MCF 10A (cell line): ENCODE results near the gene SGSH. TPM values are rescaled to one million over a fixed set of nuclear protein-coding genes. Genes with fewer than 3 reads are reported as not detected.
"Not testable (repeated sequence)": the region's sequence is repeated elsewhere in the genome, so short reads cannot be mapped to it uniquely, and the experiment has no call there.

Experiments
- BruUV-seq: library from RNA; stranded (reverse); fragments of 400-500 nt; replicated peaks from 2 replicates; lab custom pipeline; 2021; lab: Mats Ljungman, UMichigan
- CTCF ChIA-PET: fragments of 300-600 bp; sonication (Branson Sonifier 250); formaldehyde crosslinking; extraction: SDS; loops from one replicate; lab custom pipeline; 2021; ENCODE audit warnings: antibody characterized with exemption, inconsistent platforms; lab: Yijun Ruan, JAX
- POLR2A ChIA-PET: fragments of 300-600, 350-650 bp; sonication (Branson Sonifier 250); formaldehyde crosslinking; extraction: SDS; loops from one replicate; lab custom pipeline; 2020; ENCODE audit warnings: antibody characterized with exemption, inconsistent platforms; lab: Yijun Ruan, JAX
- DNase-seq: peaks from one replicate; pipeline ENCODE4 v3.0.0-alpha.2; 2018; ENCODE audit not compliant: unreplicated experiment
- H3K27ac Mint-ChIP-seq: one replicate; pipeline ENCODE4 v1.8.0; 2022; ENCODE audit warnings: mild to moderate bottlenecking, low read depth, mixed read lengths; ENCODE audit not compliant: unreplicated experiment
- H3K27me3 Mint-ChIP-seq: one replicate; pipeline ENCODE4 v1.8.0; 2022; ENCODE audit warnings: mixed read lengths; ENCODE audit not compliant: insufficient read depth, unreplicated experiment
- H3K36me3 Mint-ChIP-seq: one replicate; pipeline ENCODE4 v1.8.0; 2022; ENCODE audit warnings: mild to moderate bottlenecking, moderate library complexity, mixed read lengths; ENCODE audit not compliant: insufficient read depth, unreplicated experiment
- H3K4me1 Mint-ChIP-seq: one replicate; pipeline ENCODE4 v1.8.0; 2022; ENCODE audit warnings: mixed read lengths; ENCODE audit not compliant: insufficient read depth, unreplicated experiment
- H3K4me3 Mint-ChIP-seq: one replicate; pipeline ENCODE4 v1.8.0; 2022; ENCODE audit warnings: mild to moderate bottlenecking, moderate library complexity, mixed read lengths; ENCODE audit not compliant: unreplicated experiment
- H3K9me3 Mint-ChIP-seq: one replicate; pipeline ENCODE4 v1.8.0; 2022; ENCODE audit warnings: mixed read lengths; ENCODE audit not compliant: unreplicated experiment
- CTCF ChIP-seq: fragments of 200-600 bp; IDR thresholded peaks from one replicate; pipeline ENCODE4 v1.8.0; 2022; ENCODE audit warnings: antibody characterized with exemption, mild to moderate bottlenecking; ENCODE audit not compliant: unreplicated experiment
- intact Hi-C: fragments of 100-400 bp; cut with micrococcal nuclease; formaldehyde crosslinking; loops from 2 replicates; pipeline ENCODE4 v1.14.1; 2022
- total RNA-seq: library from RNA; stranded (reverse); gene quantifications from 2 replicates; pipeline ENCODE4 v1.2.3, GENCODE V29; 2022

The SGSH gene
- total RNA-seq, 1 experiment from 2014 or later: 42.0 TPM

- intact Hi-C loops: no loop called here
- DNase-seq: no peak
- Mint-ChIP-seq H3K4me3 (no peak overlapping the region), H3K27ac (no peak overlapping the region), H3K4me1 (peaks cover 5% of the 10 kb centered on the region), H3K27me3 (no peaks in the 10 kb centered on the region), H3K9me3 (no peaks in the 10 kb centered on the region), H3K36me3 (peaks cover 20% of the 10 kb centered on the region)
- ChIA-PET CTCF (no interaction called here), POLR2A (no interaction called here)
- no peak for TF ChIP-seq CTCF
- no TSS peak for BruUV-seq
Observed at GRCh38 chr17:80201446-80201845, 18.7 kb downstream of the SGSH start.

GRCh38 chr17:80199295-80199694 is 20.8 kb downstream of the SGSH start:
- POLR2A ChIA-PET, BruUV-seq, DNase-seq, H3K9me3 Mint-ChIP-seq, H3K4me3 Mint-ChIP-seq, H3K27ac Mint-ChIP-seq, intact Hi-C loops, H3K27me3 Mint-ChIP-seq, H3K4me1 Mint-ChIP-seq: not testable (repeated sequence)
- CTCF ChIA-PET: interaction anchor here (0.6 to 0.7 kb wide), 4 partner anchors 11 to 1648 kb away, joined by 3 to 4 read pairs (median 4); no protein-coding TSS in a partner anchor
- peaks cover 20% of the 10 kb centered on the region for H3K36me3 Mint-ChIP-seq

DNA sequence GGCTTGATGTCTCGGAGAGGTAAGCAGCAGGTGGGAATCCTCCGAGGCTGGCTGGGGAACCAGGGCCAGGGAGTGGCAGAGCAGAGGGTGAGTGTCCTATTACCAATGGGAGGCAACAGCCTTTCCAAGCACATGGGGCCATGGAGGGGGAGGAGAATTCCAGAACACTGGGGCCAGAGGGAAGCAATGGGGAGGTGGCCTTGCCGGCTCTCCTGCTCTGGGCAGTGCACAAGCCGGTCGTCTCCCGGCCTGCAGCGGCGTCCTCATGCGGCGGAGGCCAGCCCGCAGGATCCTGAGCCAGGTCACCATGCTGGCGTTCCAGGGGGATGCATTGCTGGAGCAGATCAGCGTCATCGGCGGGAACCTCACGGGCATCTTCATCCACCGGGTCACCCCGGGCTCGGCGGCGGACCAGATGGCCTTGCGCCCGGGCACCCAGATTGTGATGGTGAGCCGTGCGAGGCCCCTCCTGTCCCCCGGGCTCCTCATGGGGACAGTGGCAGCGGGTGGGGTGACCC is 21.9 kb downstream of the SGSH start:
- Mint-ChIP-seq H3K4me1 (no peaks in the 10 kb centered on the region), H3K27ac (no peak overlapping the region), H3K36me3 (peaks cover 20% of the 10 kb centered on the region), H3K27me3 (no peaks in the 10 kb centered on the region), H3K9me3 (no peaks in the 10 kb centered on the region), H3K4me3 (no peak overlapping the region)
- no peak for DNase-seq
- TF ChIP-seq CTCF: no peak
- no TSS peak for BruUV-seq
- intact Hi-C loops: no loop called here
- ChIA-PET POLR2A (interaction anchor here (0.6 to 0.7 kb wide), 3 partner anchors 22 to 54 kb away, joined by 3 to 7 read pairs (median 3); no protein-coding TSS in a partner anchor), CTCF (interaction anchor here (1.0 kb wide), 1 partner anchor 97 kb away, joined by 4 read pairs; the partner anchor contains the start of gene GAA)

DNA sequence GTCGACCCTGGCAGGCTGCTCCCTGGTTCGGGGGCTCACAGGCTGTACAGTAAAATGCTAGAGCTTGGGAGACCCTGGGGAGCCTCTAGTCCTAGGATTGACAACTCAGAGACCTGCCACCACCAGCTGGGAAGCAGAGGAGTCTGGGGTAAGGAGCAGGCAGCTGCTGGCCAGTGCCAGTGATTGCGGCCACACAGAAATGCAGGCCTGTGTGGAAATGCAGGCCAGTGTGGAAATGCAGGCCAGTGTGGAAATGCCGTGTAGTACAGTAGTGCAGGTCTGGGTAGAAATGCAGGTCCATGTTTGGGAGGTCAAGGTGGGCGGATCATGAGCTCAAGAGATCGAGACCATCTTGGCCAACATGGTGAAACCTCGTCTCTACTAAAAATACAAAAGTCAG is 23.5 kb downstream of the SGSH start:
- no peak for DNase-seq
- ChIA-PET CTCF (interaction anchor here (0.7 to 2.0 kb wide), 10 partner anchors 9 to 99 kb away, joined by 3 to 8 read pairs (median 4); no protein-coding TSS in a partner anchor), POLR2A (no interaction called here)
- peaks cover 20% of the 10 kb centered on the region for H3K36me3 Mint-ChIP-seq
- BruUV-seq: no TSS peak
- no peak for TF ChIP-seq CTCF
- no peak overlapping the region for H3K27ac Mint-ChIP-seq
- H3K9me3 Mint-ChIP-seq: no peaks in the 10 kb centered on the region
- no peaks in the 10 kb centered on the region for H3K27me3 Mint-ChIP-seq
- intact Hi-C loops: loop anchor here (1.0 to 2.0 kb wide), 2 partner anchors 57 to 168 kb away; no protein-coding TSS in a partner anchor
- no peak overlapping the region for H3K4me3 Mint-ChIP-seq
- no peaks in the 10 kb centered on the region for H3K4me1 Mint-ChIP-seq
